H1 (cell line): ENCODE results near the gene MGMT. TPM values are rescaled to one million over a fixed set of nuclear protein-coding genes. Genes with fewer than 3 reads are reported as not detected.
A peak's percentile ranks its signal among the peaks of the same experiment; 100 is the strongest.

ENCODE experiments used
- CTCF ChIA-PET: fragments of 300-600 bp; sonication (Branson Sonifier 250); formaldehyde crosslinking; loops from one replicate; lab custom pipeline; 2021; ENCODE audit not compliant: partially characterized antibody; lab: Charles Lee
- POLR2A ChIA-PET: fragments of 300-600 bp; sonication (Branson Sonifier 250); formaldehyde crosslinking; loops from one replicate; lab custom pipeline; 2021; ENCODE audit warnings: inconsistent platforms; ENCODE audit not compliant: partially characterized antibody; lab: Charles Lee
- DNase-seq, 2 experiments: peaks; one replicate each; pipeline versions ENCODE4 v3.0.0 to v3.0.0-alpha.2; 2010 to 2022; ENCODE audit warnings: low spot score in 2 of 2, low read depth in 1 of 2, mixed read lengths in 1 of 2
- FAIRE-seq: peaks from 2 replicates; lab custom pipeline; 2011; peaks lifted over from hg19 to GRCh38; lab: Jason Lieb, UNC
- H2AFZ ChIP-seq: 2 replicates; pipeline ENCODE4 v1.8.1; 2012; ENCODE audit warnings: low read length, inconsistent platforms
- H2AK5ac ChIP-seq: 2 replicates; pipeline ENCODE4 v1.6.1; 2013; ENCODE audit warnings: low read depth, low read length
- H2BK120ac ChIP-seq: replicated peaks from 2 replicates; pipeline ENCODE3; 2013; ENCODE audit warnings: low read depth, low read length, inconsistent platforms
- H2BK12ac ChIP-seq: 2 replicates; pipeline ENCODE4 v1.6.1; 2013; ENCODE audit warnings: low read depth, low read length
- H2BK15ac ChIP-seq: 2 replicates; pipeline ENCODE4 v1.6.1; 2013; ENCODE audit warnings: low read length
- H2BK20ac ChIP-seq: 2 replicates; pipeline ENCODE4 v1.6.1; 2013; ENCODE audit warnings: low read length
- H2BK5ac ChIP-seq: 2 replicates; pipeline ENCODE4 v1.6.1; 2013; ENCODE audit warnings: low read depth, low read length
- H3K14ac ChIP-seq: 2 replicates; pipeline ENCODE4 v1.6.1; 2013; ENCODE audit warnings: inconsistent platforms; ENCODE audit not compliant: insufficient read length
- H3K18ac ChIP-seq: 2 replicates; pipeline ENCODE4 v1.6.1; 2013; ENCODE audit warnings: low read length; ENCODE audit errors: extremely low read depth
- H3K23ac ChIP-seq: 2 replicates; pipeline ENCODE4 v1.6.1; 2013; ENCODE audit warnings: inconsistent platforms; ENCODE audit not compliant: insufficient read length
- H3K23me2 ChIP-seq: 2 replicates; pipeline ENCODE4 v1.6.1; 2013; ENCODE audit warnings: low read depth, low read length
- H3K27ac ChIP-seq: 2 replicates; pipeline ENCODE4 v1.6.1; 2011; ENCODE audit warnings: low read depth, low read length, inconsistent platforms
- H3K27me3 ChIP-seq, 4 experiments: replicated peaks in 1 of 4; 1 replicate in 1 of 4; 2 replicates in 3 of 4; pipeline versions ENCODE4 v1.6.1 to v1.8.1; 2011 to 2013; ENCODE audit warnings: low read length in 3 of 4, mild to moderate bottlenecking in 3 of 4, inconsistent platforms in 2 of 4, mixed read lengths in 2 of 4, moderate library complexity in 1 of 4; ENCODE audit not compliant: control insufficient read depth in 3 of 4, insufficient read depth in 3 of 4; ENCODE audit errors: extremely low read depth in 1 of 4
- H3K36me3 ChIP-seq, 4 experiments: 2 replicates each; pipeline versions ENCODE4 v1.6.1 to v1.8.1; 2011 to 2013; ENCODE audit warnings: mild to moderate bottlenecking in 4 of 4, low read length in 3 of 4, moderate library complexity in 2 of 4, control low read depth in 1 of 4, inconsistent platforms in 1 of 4; ENCODE audit not compliant: insufficient read depth in 4 of 4, control insufficient read depth in 2 of 4
- H3K4ac ChIP-seq: replicated peaks from 2 replicates; pipeline ENCODE3; 2013; ENCODE audit warnings: low read length, low read depth, mixed read lengths, inconsistent platforms; ENCODE audit not compliant: insufficient read length
- H3K4me1 ChIP-seq, 4 experiments: replicated peaks in 1 of 4; 1 replicate in 1 of 4; 2 replicates in 3 of 4; pipeline versions ENCODE4 v1.6.1 to v1.8.1; 2011 to 2013; ENCODE audit warnings: low read length in 3 of 4, inconsistent platforms in 2 of 4, mixed read lengths in 1 of 4; ENCODE audit not compliant: insufficient read depth in 4 of 4, control insufficient read depth in 3 of 4
- H3K4me2 ChIP-seq, 2 experiments: 2 replicates each; pipeline versions ENCODE4 v1.6.1 to v1.8.1; 2011 to 2013; ENCODE audit warnings: low read depth in 2 of 2, low read length in 2 of 2, control low read depth in 1 of 2, inconsistent platforms in 1 of 2, mild to moderate bottlenecking in 1 of 2; ENCODE audit not compliant: insufficient read depth in 1 of 2
- H3K4me3 ChIP-seq, 4 experiments: fragments of 200-600, 300-600 bp in 1 of 4; sonication (generic), shearing (Covaris generic), sonication (Bioruptor Twin) in 1 of 4; 2 replicates each; pipeline versions ENCODE4 v1.5.1 to v1.8.1; 2011 to 2016; ENCODE audit warnings: low read length in 4 of 4, low read depth in 3 of 4, control low read depth in 2 of 4, inconsistent platforms in 2 of 4, mild to moderate bottlenecking in 2 of 4, mixed read lengths in 1 of 4, moderate library complexity in 1 of 4; ENCODE audit not compliant: insufficient read depth in 2 of 4; ENCODE audit errors: extremely low read depth in 1 of 4
- H3K56ac ChIP-seq: replicated peaks from 2 replicates; pipeline ENCODE3; 2013; ENCODE audit warnings: low read depth, mild to moderate bottlenecking, mixed read lengths, low read length, inconsistent platforms; ENCODE audit not compliant: insufficient read length
- H3K79me1 ChIP-seq: 2 replicates; pipeline ENCODE4 v1.6.1; 2013; ENCODE audit warnings: low read depth, low read length, control low read depth
- H3K79me2 ChIP-seq, 2 experiments: 2 replicates each; pipeline versions ENCODE4 v1.6.1 to v1.8.1; 2012 to 2013; ENCODE audit warnings: low read length in 2 of 2, mild to moderate bottlenecking in 2 of 2, inconsistent platforms in 1 of 2; ENCODE audit not compliant: insufficient read depth in 2 of 2, control insufficient read depth in 1 of 2
- H3K9ac ChIP-seq, 4 experiments: replicated peaks in 1 of 4; 1 replicate in 1 of 4; 2 replicates in 3 of 4; pipeline versions ENCODE4 v1.6.1 to v1.8.1; 2011 to 2013; ENCODE audit warnings: low read depth in 3 of 4, low read length in 3 of 4, control low read depth in 2 of 4, mild to moderate bottlenecking in 2 of 4, moderate library complexity in 2 of 4, inconsistent platforms in 1 of 4; ENCODE audit errors: extremely low read depth in 1 of 4
- H3K9me3 ChIP-seq, 2 experiments: 2 replicates each; pipeline versions ENCODE4 v1.6.1 to v1.8.1; 2012 to 2013; ENCODE audit warnings: mild to moderate bottlenecking in 2 of 2, moderate library complexity in 2 of 2, control low read depth in 1 of 2, inconsistent platforms in 1 of 2, low read depth in 1 of 2, low read length in 1 of 2, mixed read lengths in 1 of 2; ENCODE audit not compliant: insufficient read depth in 2 of 2
- H4K20me1 ChIP-seq, 2 experiments: replicated peaks in 1 of 2; 2 replicates each; pipeline versions ENCODE3 to v1.8.1; 2011 to 2013; ENCODE audit warnings: inconsistent platforms in 2 of 2, low read length in 2 of 2, mild to moderate bottlenecking in 1 of 2; ENCODE audit not compliant: insufficient read depth in 2 of 2, control insufficient read depth in 1 of 2
- H4K5ac ChIP-seq: 2 replicates; pipeline ENCODE4 v1.6.1; 2013; ENCODE audit warnings: low read length, low read depth, mixed read lengths, inconsistent platforms; ENCODE audit not compliant: insufficient read length
- H4K8ac ChIP-seq: 2 replicates; pipeline ENCODE4 v1.8.0; 2013; ENCODE audit warnings: mild to moderate bottlenecking, moderate library complexity, low read length, inconsistent platforms; ENCODE audit not compliant: insufficient read depth; ENCODE audit errors: extremely low read depth
- H4K91ac ChIP-seq: replicated peaks from 2 replicates; pipeline ENCODE3; 2013; ENCODE audit warnings: low read length, mixed read lengths, inconsistent platforms; ENCODE audit not compliant: insufficient read length
- CHD1 ChIP-seq: IDR thresholded peaks from 2 replicates; pipeline ENCODE4 v1.6.1; 2012; ENCODE audit warnings: low read depth, low read length, improper control_type of control experiment
- GTF2F1 ChIP-seq: IDR thresholded peaks from 2 replicates; pipeline ENCODE4 v1.6.1; 2012; ENCODE audit warnings: low read depth, low read length, improper control_type of control experiment, borderline replicate concordance
- KDM4A ChIP-seq: IDR thresholded peaks from one replicate; pipeline ENCODE4 v1.7.1; 2012; ENCODE audit warnings: low read depth, mild to moderate bottlenecking, moderate library complexity, low read length, inconsistent platforms; ENCODE audit not compliant: severe bottlenecking
- POLR2AphosphoS5 ChIP-seq: IDR thresholded peaks from 2 replicates; pipeline ENCODE4 v1.6.1; 2011; ENCODE audit warnings: low read depth, low read length
- RBBP5 ChIP-seq: IDR thresholded peaks from 2 replicates; pipeline ENCODE4 v1.7.1; 2012; ENCODE audit warnings: low read depth, mild to moderate bottlenecking, inconsistent platforms, low read length, moderate library complexity, borderline replicate concordance
- SIX5 ChIP-seq: IDR thresholded peaks from 2 replicates; pipeline ENCODE4 v1.6.1; 2011; ENCODE audit warnings: mild to moderate bottlenecking, low read depth, low read length
- TCF12 ChIP-seq: IDR thresholded peaks from 2 replicates; pipeline ENCODE4 v1.6.1; 2011; ENCODE audit warnings: low read depth, mild to moderate bottlenecking, low read length
- WGBS, 2 experiments: shearing (Covaris generic) in 1 of 2; methylation state at CpG; one replicate each; pipeline versions ENCODE4 v1.1.6 to v1.1.7; 2013 to 2015; ENCODE audit warnings: low lambda C conversion rate in 2 of 2, mixed read lengths in 2 of 2, inconsistent platforms in 1 of 2, low coverage in 1 of 2, missing lambda C conversion rate in 1 of 2; ENCODE audit not compliant: insufficient replicate concordance in 2 of 2, insufficient coverage in 1 of 2, insufficient read length in 1 of 2; ENCODE audit errors: extremely low coverage in 1 of 2, missing lambda C conversion rate in 1 of 2; 5-methylcytosine and 5-hydroxymethylcytosine counted together
- polyA plus RNA-seq, 7 experiments: library from polyadenylated mRNA; depleted of rRNA in 3 of 7; stranded (reverse) in 5 of 7; unstranded in 2 of 7; fragments of >200 nt in 5 of 7; fragments of 200-250 nt in 2 of 7; gene quantifications; 1 replicate in 5 of 7; 2 replicates in 1 of 7; 4 replicates in 1 of 7; pipeline versions ENCODE4 v1.2.1 to v1.2.3, GENCODE V29; 2011 to 2013; ENCODE audit warnings: missing spikeins in 2 of 7, mixed read lengths in 2 of 7
- total RNA-seq: library from RNA; stranded (reverse); fragmentation: NEBNext Ultra II Directional; extraction: Animal tissue kit (Norgen Biotek cat#: 25700); gene quantifications from 2 replicates; pipeline ENCODE4 v1.2.1, GENCODE V29; 2021
- TF ChIP-seq, protein P1 (sequence below), 3 experiments: IDR thresholded peaks; 1 replicate in 2 of 3; 2 replicates in 1 of 3; pipeline versions ENCODE4 v1.5.1 to v1.6.1; 2011; ENCODE audit warnings: low read length in 3 of 3, mild to moderate bottlenecking in 3 of 3, inconsistent platforms in 2 of 3, low read depth in 1 of 3, moderate library complexity in 1 of 3; ENCODE audit not compliant: insufficient read depth in 1 of 3; ENCODE audit errors: control extremely low read depth in 1 of 3

The MGMT gene
- total and polyA plus RNA-seq, 2 of the 8 experiments (the other 6 are each of a cell fraction or from before 2014, with no cell fraction given), result 9.9 to 10.7 TPM

DNA sequence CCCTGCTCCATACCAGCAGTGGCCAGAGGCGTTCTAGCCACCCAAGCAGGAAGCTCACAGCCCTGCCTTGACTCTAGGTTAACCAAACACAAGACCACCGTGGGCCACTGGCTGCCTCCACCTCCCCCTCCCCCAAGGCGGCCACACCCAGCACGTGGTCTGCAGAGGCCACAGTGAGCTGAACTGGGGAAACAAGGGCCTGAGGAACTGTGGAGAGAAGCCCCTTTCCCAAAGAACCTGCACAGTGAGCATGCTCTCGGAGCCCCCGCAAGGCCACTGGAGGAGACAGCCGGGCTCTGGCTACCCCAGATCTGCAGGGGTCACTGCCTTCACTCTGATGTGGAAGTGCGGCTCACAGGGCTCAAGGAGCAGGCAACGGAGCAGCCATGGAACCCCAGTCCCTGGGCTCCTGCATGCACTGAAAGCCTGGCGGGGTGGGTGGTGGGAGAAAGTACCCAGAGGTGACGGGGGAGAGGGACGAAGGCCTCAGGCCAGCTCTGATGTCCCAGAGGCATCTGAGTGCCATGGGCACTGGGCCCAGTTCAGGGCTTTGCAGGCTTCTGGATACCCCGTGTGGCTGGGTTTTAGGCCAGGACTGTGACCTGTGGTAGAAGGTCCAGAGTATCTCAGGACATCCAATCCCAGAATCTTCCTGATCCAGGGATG, 307.8 kb downstream of the MGMT start:
- FAIRE-seq, result no peak
- Histone ChIP-seq H4K20me1 (no peaks in the 10 kb centered on the region), H3K79me2 (no peaks in the 10 kb centered on the region)

More for the DNA sequence above, 307.8 kb downstream of the MGMT start:
- no peaks in the 10 kb centered on the region for H3K4me1 ChIP-seq
- H3K79me1 ChIP-seq, result no peaks in the 10 kb centered on the region
- H3K9ac ChIP-seq, result no peak overlapping the region
- no peak overlapping the region for H3K18ac ChIP-seq
- no peaks in the 10 kb centered on the region for H3K23me2 ChIP-seq
- H3K4ac ChIP-seq, result no peak overlapping the region
- H3K27ac ChIP-seq, result no peak overlapping the region
- H4K91ac ChIP-seq, result no peak overlapping the region
- TF ChIP-seq, protein P1, sequence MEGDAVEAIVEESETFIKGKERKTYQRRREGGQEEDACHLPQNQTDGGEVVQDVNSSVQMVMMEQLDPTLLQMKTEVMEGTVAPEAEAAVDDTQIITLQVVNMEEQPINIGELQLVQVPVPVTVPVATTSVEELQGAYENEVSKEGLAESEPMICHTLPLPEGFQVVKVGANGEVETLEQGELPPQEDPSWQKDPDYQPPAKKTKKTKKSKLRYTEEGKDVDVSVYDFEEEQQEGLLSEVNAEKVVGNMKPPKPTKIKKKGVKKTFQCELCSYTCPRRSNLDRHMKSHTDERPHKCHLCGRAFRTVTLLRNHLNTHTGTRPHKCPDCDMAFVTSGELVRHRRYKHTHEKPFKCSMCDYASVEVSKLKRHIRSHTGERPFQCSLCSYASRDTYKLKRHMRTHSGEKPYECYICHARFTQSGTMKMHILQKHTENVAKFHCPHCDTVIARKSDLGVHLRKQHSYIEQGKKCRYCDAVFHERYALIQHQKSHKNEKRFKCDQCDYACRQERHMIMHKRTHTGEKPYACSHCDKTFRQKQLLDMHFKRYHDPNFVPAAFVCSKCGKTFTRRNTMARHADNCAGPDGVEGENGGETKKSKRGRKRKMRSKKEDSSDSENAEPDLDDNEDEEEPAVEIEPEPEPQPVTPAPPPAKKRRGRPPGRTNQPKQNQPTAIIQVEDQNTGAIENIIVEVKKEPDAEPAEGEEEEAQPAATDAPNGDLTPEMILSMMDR (IDR thresholded peaks at IDR 0.05; ENCODE audit: control extremely low read depth in 1 of 3, insufficient read depth in 1 of 3, low read depth in 1 of 3, low read length in 3 of 3), result no peak
- no peak for TF ChIP-seq TCF12
- TF ChIP-seq GTF2F1, result no peak
- TF ChIP-seq CHD1, result no peak
- TF ChIP-seq RBBP5, result no peak
- no peak for TF ChIP-seq POLR2AphosphoS5
- no peak for TF ChIP-seq SIX5
- no peak for TF ChIP-seq KDM4A
- no peak overlapping the region for H2BK12ac ChIP-seq
- H3K9me3 ChIP-seq, result no peaks in the 10 kb centered on the region
- H3K23ac ChIP-seq, result no peak overlapping the region
- DNase-seq, result no peak
- POLR2A ChIA-PET, result no interaction called here
- H3K56ac ChIP-seq, result no peak overlapping the region
- no peak overlapping the region for H2AFZ ChIP-seq
- no peaks in the 10 kb centered on the region for H3K27me3 ChIP-seq
- H4K8ac ChIP-seq, result peak overlapping the region; percentile 57
- H2BK20ac ChIP-seq, result no peak overlapping the region
- H3K4me2 ChIP-seq, result no peak overlapping the region
- no peak overlapping the region for H3K4me3 ChIP-seq
- H2BK15ac ChIP-seq, result no peak overlapping the region
- WGBS, 2 experiments, result 85% methylated on average over 8 of the region's 13 CpGs; no CpG with 5 or more reads in 1 of the 2 experiments
- no peak overlapping the region for H4K5ac ChIP-seq
- H2BK120ac ChIP-seq, result no peak overlapping the region
- CTCF ChIA-PET, result interaction anchor here (1.1 kb wide), 1 partner anchor 12 kb away, joined by 4 read pairs; no protein-coding TSS in a partner anchor
- H3K14ac ChIP-seq, result no peak overlapping the region
- H2BK5ac ChIP-seq, result no peak overlapping the region
- no peak overlapping the region for H2AK5ac ChIP-seq
- H3K36me3 ChIP-seq, result no peaks in the 10 kb centered on the region
